Breast epithelium (tissue), 4 donors: Measurements from ENCODE around the gene ALDH1A2. TPM values are rescaled to one million over a fixed set of nuclear protein-coding genes. Genes with fewer than 3 reads are reported as not detected.
"Not testable (repeated sequence)": the region's sequence is repeated elsewhere in the genome, so short reads cannot be mapped to it uniquely, and the experiment has no call there.

Source experiments
- DNase-seq, 2 donors: peaks; one replicate each; pipeline ENCODE4 v3.0.0-alpha.2; 2019; ENCODE audit warnings: low spot score in 2 of 2
- H3K27ac ChIP-seq, 2 donors: fragments of 200-600 bp; sonication (generic) in 1 of 2; one replicate each; pipeline ENCODE4 v1.5.1; 2016 to 2019; ENCODE audit warnings: mild to moderate bottlenecking in 1 of 2
- H3K27me3 ChIP-seq, 2 donors: fragments of 200-600 bp; sonication (generic) in 1 of 2; one replicate each; pipeline versions ENCODE4 v1.5.1 to v1.6.0; 2017 to 2019; ENCODE audit warnings: control low read depth in 1 of 2, mild to moderate bottlenecking in 1 of 2
- H3K36me3 ChIP-seq: fragments of 200-600 bp; one replicate; pipeline ENCODE4 v1.5.1; 2019
- H3K4me1 ChIP-seq, 2 donors: fragments of 200-600 bp; sonication (generic); one replicate each; pipeline ENCODE4 v1.5.1; 2016 to 2019; ENCODE audit warnings: control low read depth in 1 of 2
- H3K4me3 ChIP-seq, 3 donors: fragments of 200-600 bp; sonication (generic); 1 replicate in 2 of 3; 2 replicates in 1 of 3; pipeline ENCODE4 v1.5.1; 2016 to 2019; ENCODE audit warnings: mild to moderate bottlenecking in 3 of 3, moderate library complexity in 2 of 3
- H3K9me3 ChIP-seq, 2 donors: fragments of 200-600 bp; sonication (generic) in 1 of 2; one replicate each; pipeline ENCODE4 v1.5.1; 2016 to 2019; ENCODE audit warnings: control low read depth in 1 of 2
- CTCF ChIP-seq, 3 donors: fragments of 450-650 bp; IDR thresholded peaks; one replicate each; pipeline ENCODE4 v1.5.1; 2016 to 2017; ENCODE audit warnings: antibody characterized with exemption in 3 of 3, mild to moderate bottlenecking in 3 of 3, moderate library complexity in 3 of 3
- POLR2A ChIP-seq: fragments of 450-650 bp; IDR thresholded peaks from one replicate; pipeline ENCODE4 v1.6.1; 2016; ENCODE audit warnings: antibody characterized with exemption, mild to moderate bottlenecking, moderate library complexity
- POLR2AphosphoS5 ChIP-seq, 3 donors: sonication (generic); formaldehyde crosslinking; IDR thresholded peaks; one replicate each; pipeline ENCODE4 v1.6.1; 2017; ENCODE audit warnings: antibody characterized with exemption in 3 of 3
- intact Hi-C: fragments of 100-400 bp; cut with DNase I; formaldehyde crosslinking; loops from one replicate; pipeline ENCODE4 v1.15.1; 2023; ENCODE audit warnings: low total_unique reads
- total RNA-seq, 3 donors: library from RNA; depleted of rRNA; stranded (reverse); fragments of >200 nt; gene quantifications; one replicate each; pipeline ENCODE4 v1.1.0, GENCODE V29; 2016

Gene ALDH1A2
- total RNA-seq, 3 donors from 2014 or later, result 6.1 to 19.6 (median 11.1) TPM

GRCh38 chr15:58052334-58052733, 13.2 kb downstream of the ALDH1A2 start:
- H3K36me3 ChIP-seq, result no peaks in the 10 kb centered on the region
- no peak for DNase-seq
- intact Hi-C loops, result no loop called here
- H3K4me3 ChIP-seq, result no peak overlapping the region
- H3K4me1 ChIP-seq, result no peaks in the 10 kb centered on the region
- TF ChIP-seq CTCF (IDR thresholded peaks at IDR 0.05) (no peak), POLR2AphosphoS5 (IDR thresholded peaks at IDR 0.05) (no peak), POLR2A (no peak)
- no peaks in the 10 kb centered on the region for H3K27me3 ChIP-seq
- no peak overlapping the region for H3K27ac ChIP-seq
- no peaks in the 10 kb centered on the region for H3K9me3 ChIP-seq

- no peaks in the 10 kb centered on the region for H3K9me3 ChIP-seq
- TF ChIP-seq POLR2A (no peak), CTCF (IDR thresholded peaks at IDR 0.05) (no peak), POLR2AphosphoS5 (IDR thresholded peaks at IDR 0.05) (no peak)
- no peak for DNase-seq
- H3K36me3 ChIP-seq, result no peaks in the 10 kb centered on the region
- intact Hi-C loops, result no loop called here
- no peaks in the 10 kb centered on the region for H3K4me1 ChIP-seq
- H3K27ac ChIP-seq, result no peak overlapping the region
- H3K27me3 ChIP-seq, result no peaks in the 10 kb centered on the region
- no peak overlapping the region for H3K4me3 ChIP-seq
These were observed 15.8 kb downstream of the ALDH1A2 start for GRCh38 chr15:58049520-58050227.

GRCh38 chr15:58048261-58048660, 17.2 kb downstream of the ALDH1A2 start:
- H3K4me3 ChIP-seq, result no peak overlapping the region
- no peak for TF ChIP-seq POLR2AphosphoS5 (IDR thresholded peaks at IDR 0.05)
- TF ChIP-seq POLR2A, result no peak
- TF ChIP-seq CTCF (IDR thresholded peaks at IDR 0.05), result no peak
- H3K36me3 ChIP-seq, result no peaks in the 10 kb centered on the region
- DNase-seq, result no peak
- intact Hi-C loops, result no loop called here
- no peaks in the 10 kb centered on the region for H3K27me3 ChIP-seq
- no peak overlapping the region for H3K27ac ChIP-seq
- H3K9me3 ChIP-seq, result no peaks in the 10 kb centered on the region
- no peaks in the 10 kb centered on the region for H3K4me1 ChIP-seq

GRCh38 chr15:58047149-58047548, 18.4 kb downstream of the ALDH1A2 start:
- no peaks in the 10 kb centered on the region for H3K36me3 ChIP-seq
- no peak for TF ChIP-seq CTCF (IDR thresholded peaks at IDR 0.05)
- TF ChIP-seq POLR2AphosphoS5 (IDR thresholded peaks at IDR 0.05), result no peak
- no peak for TF ChIP-seq POLR2A
- no peak overlapping the region for H3K27ac ChIP-seq
- H3K4me1 ChIP-seq, result no peaks in the 10 kb centered on the region
- no peaks in the 10 kb centered on the region for H3K27me3 ChIP-seq
- no peaks in the 10 kb centered on the region for H3K9me3 ChIP-seq
- no peak overlapping the region for H3K4me3 ChIP-seq
- DNase-seq, result no peak
- intact Hi-C loops, result no loop called here

GRCh38 chr15:58046467-58046866, 19.0 kb downstream of the ALDH1A2 start:
- no peak for DNase-seq
- no peak for TF ChIP-seq POLR2AphosphoS5 (IDR thresholded peaks at IDR 0.05)
- TF ChIP-seq CTCF (IDR thresholded peaks at IDR 0.05), result no peak
- TF ChIP-seq POLR2A, result no peak
- Histone ChIP-seq H3K27ac (no peak overlapping the region), H3K4me1 (no peaks in the 10 kb centered on the region), H3K9me3 (no peaks in the 10 kb centered on the region), H3K27me3 (no peaks in the 10 kb centered on the region), H3K4me3 (no peak overlapping the region), H3K36me3 (no peaks in the 10 kb centered on the region)
- intact Hi-C loops, result no loop called here

- H3K27ac ChIP-seq, H3K27me3 ChIP-seq, H3K9me3 ChIP-seq, DNase-seq, intact Hi-C loops, H3K4me3 ChIP-seq, H3K36me3 ChIP-seq, H3K4me1 ChIP-seq: not testable (repeated sequence)
These were observed 20.1 kb downstream of the ALDH1A2 start for GRCh38 chr15:58045376-58045775.
